Endodermal cell (in vitro differentiated cells): Measurements from ENCODE around the gene PTPRO. TPM values are rescaled to one million over a fixed set of nuclear protein-coding genes. Genes with fewer than 3 reads are reported as not detected.

Experiments used
- DNase-seq: peaks from one replicate; pipeline ENCODE4 v3.0.0-alpha.2; 2017
- H3K27ac ChIP-seq: 2 replicates; pipeline ENCODE4 v1.5.1; 2013; ENCODE audit warnings: mild to moderate bottlenecking, low read depth, low read length, moderate library complexity
- H3K27me3 ChIP-seq: 2 replicates; pipeline ENCODE4 v1.6.1; 2013; ENCODE audit warnings: mild to moderate bottlenecking, low read length, moderate library complexity; ENCODE audit not compliant: insufficient read depth, control insufficient read depth, poor library complexity, severe bottlenecking
- H3K36me3 ChIP-seq: 2 replicates; pipeline ENCODE4 v1.7.0; 2013; ENCODE audit warnings: mild to moderate bottlenecking, low read length, moderate library complexity; ENCODE audit not compliant: control insufficient read depth, insufficient read depth
- H3K4me1 ChIP-seq: one replicate; pipeline ENCODE4 v1.7.0; 2013; ENCODE audit warnings: low read length; ENCODE audit not compliant: control insufficient read depth, insufficient read depth
- H3K4me3 ChIP-seq: 2 replicates; pipeline ENCODE4 v1.5.1; 2013; ENCODE audit warnings: mild to moderate bottlenecking, low read length, moderate library complexity
- H3K9ac ChIP-seq: 2 replicates; pipeline ENCODE4 v1.6.1; 2013; ENCODE audit warnings: mild to moderate bottlenecking, low read length, moderate library complexity; ENCODE audit not compliant: poor library complexity, severe bottlenecking; ENCODE audit errors: extremely low read depth
- H3K9me3 ChIP-seq: 2 replicates; pipeline ENCODE4 v1.6.1; 2013; ENCODE audit warnings: mild to moderate bottlenecking, low read length, moderate library complexity; ENCODE audit not compliant: control insufficient read depth
- H3K27ac Mint-ChIP-seq: 2 replicates; pipeline ENCODE4 v1.8.0; 2020; ENCODE audit warnings: mixed read lengths
- H3K27me3 Mint-ChIP-seq: 2 replicates; pipeline ENCODE4 v1.8.0; 2021; ENCODE audit warnings: mild to moderate bottlenecking, mixed read lengths; ENCODE audit not compliant: insufficient read depth
- H3K36me3 Mint-ChIP-seq: 2 replicates; pipeline ENCODE4 v1.8.0; 2020; ENCODE audit warnings: low read depth, mixed read lengths
- H3K4me1 Mint-ChIP-seq: 2 replicates; pipeline ENCODE4 v1.8.0; 2020; ENCODE audit warnings: mixed read lengths
- H3K4me3 Mint-ChIP-seq: 2 replicates; pipeline ENCODE4 v1.8.0; 2020; ENCODE audit warnings: mild to moderate bottlenecking, moderate library complexity, mixed read lengths
- H3K9me3 Mint-ChIP-seq: 2 replicates; pipeline ENCODE4 v1.8.0; 2020; ENCODE audit warnings: mild to moderate bottlenecking, mixed read lengths
- CTCF ChIP-seq: fragments of 200-600 bp; sonication (generic); conservative IDR thresholded peaks from 2 replicates; pipeline ENCODE4 v1.5.0; 2021; ENCODE audit warnings: antibody characterized with exemption, mild to moderate bottlenecking
- WGBS, 2 experiments: methylation state at CpG; one replicate each; pipeline versions ENCODE4 v1.1.5 to v1.1.7; 2013; ENCODE audit warnings: missing lambda C conversion rate in 2 of 2, mixed read lengths in 1 of 2; ENCODE audit not compliant: insufficient coverage in 1 of 2, insufficient read length in 1 of 2; 5-methylcytosine and 5-hydroxymethylcytosine counted together
- total RNA-seq, 2 donors: library from RNA; stranded (reverse); fragmentation: NEBNext Ultra II Directional in 1 of 2; extraction: Animal tissue kit (Norgen Biotek cat#: 25700) in 1 of 2; gene quantifications; 2 replicates in 1 of 2; 3 replicates in 1 of 2; pipeline ENCODE4 v1.2.1, GENCODE V29; 2021

The PTPRO gene
- total RNA-seq, 2 donors from 2014 or later: 0.31 TPM; not detected in 1

- H3K27ac ChIP-seq: no peak overlapping the region
- no CpG with 5 or more reads among the region's 1 CpG for WGBS, 2 experiments
- H3K36me3 ChIP-seq: no peaks in the 10 kb centered on the region
- no peaks in the 10 kb centered on the region for H3K27me3 ChIP-seq
- Mint-ChIP-seq H3K4me3 (no peak overlapping the region), H3K27me3 (no peaks in the 10 kb centered on the region), H3K9me3 (no peaks in the 10 kb centered on the region), H3K27ac (no peak overlapping the region), H3K4me1 (peaks cover 28% of the 10 kb centered on the region), H3K36me3 (no peaks in the 10 kb centered on the region)
- TF ChIP-seq CTCF: no peak
- no peak overlapping the region for H3K4me3 ChIP-seq
- no peaks in the 10 kb centered on the region for H3K4me1 ChIP-seq
- no peak overlapping the region for H3K9ac ChIP-seq
- H3K9me3 ChIP-seq: no peaks in the 10 kb centered on the region
- DNase-seq: no peak
These were observed 223.0 kb downstream of the PTPRO start for GRCh38 chr12:15545334-15545733.

GRCh38 chr12:15546102-15546701, 223.9 kb downstream of the PTPRO start:
- DNase-seq: no peak
- Mint-ChIP-seq H3K4me1 (peaks cover 22% of the 10 kb centered on the region), H3K27me3 (no peaks in the 10 kb centered on the region), H3K36me3 (no peaks in the 10 kb centered on the region), H3K9me3 (no peaks in the 10 kb centered on the region), H3K27ac (no peak overlapping the region), H3K4me3 (no peak overlapping the region)
- Histone ChIP-seq H3K36me3 (no peaks in the 10 kb centered on the region), H3K9ac (no peak overlapping the region), H3K4me3 (no peak overlapping the region), H3K27ac (no peak overlapping the region), H3K4me1 (no peaks in the 10 kb centered on the region), H3K27me3 (no peaks in the 10 kb centered on the region), H3K9me3 (no peaks in the 10 kb centered on the region)
- no peak for TF ChIP-seq CTCF
- whole genome bisulfite sequencing, 2 experiments: 60% methylated on average over 1 of the region's 1 CpG; no CpG with 5 or more reads in 1 of the 2 experiments

- Mint-ChIP-seq H3K27me3 (no peaks in the 10 kb centered on the region), H3K4me1 (peaks cover 18% of the 10 kb centered on the region), H3K4me3 (no peak overlapping the region), H3K9me3 (no peaks in the 10 kb centered on the region), H3K36me3 (no peaks in the 10 kb centered on the region), H3K27ac (no peak overlapping the region)
- Histone ChIP-seq H3K27me3 (no peaks in the 10 kb centered on the region), H3K27ac (no peak overlapping the region), H3K4me3 (no peak overlapping the region), H3K4me1 (no peaks in the 10 kb centered on the region), H3K9me3 (no peaks in the 10 kb centered on the region), H3K9ac (no peak overlapping the region), H3K36me3 (no peaks in the 10 kb centered on the region)
- TF ChIP-seq CTCF: no peak
- 92 to 97% methylated on average over 5 of the region's 5 CpGs for WGBS, 2 experiments
- DNase-seq: no peak
These were observed 224.8 kb downstream of the PTPRO start for GRCh38 chr12:15547063-15547462.
